ENCODE measurements around the gene DNAH9. TPM values are rescaled to one million over a fixed set of nuclear protein-coding genes. Genes with fewer than 3 reads are reported as not detected.
A peak's percentile ranks its signal among the peaks of the same experiment; 100 is the strongest.

Gene DNAH9
- total and polyA plus RNA-seq, 9 donors: 0.18 to 0.94 (median 0.52) TPM

DNA sequence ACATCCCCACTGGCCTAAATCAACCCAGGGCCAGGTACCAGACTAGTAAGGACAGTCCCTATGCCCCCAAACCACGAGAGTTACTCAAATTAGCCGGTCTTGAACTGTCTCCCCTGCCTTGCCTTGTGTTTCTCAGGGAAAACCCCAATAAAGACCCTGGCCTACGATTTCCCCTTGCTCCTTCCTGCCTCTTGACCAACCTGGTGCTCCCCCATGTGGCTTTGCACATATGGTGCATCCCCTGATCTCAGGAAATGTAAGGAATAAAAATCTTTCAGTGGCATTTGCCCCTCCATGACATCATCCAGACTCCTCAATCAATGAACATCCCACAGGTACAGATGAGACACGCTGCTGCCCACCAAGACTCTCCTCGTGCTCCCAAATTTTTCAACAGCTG lies 311.1 kb downstream of the DNAH9 start:
- no peaks in the 10 kb centered on the region for H3K27me3 ChIP-seq (ENCODE audit: control insufficient read depth, insufficient read depth, low read length)
- no peak overlapping the region for H3K4me3 ChIP-seq (ENCODE audit: low read length)
- DNase-seq: no peak
- no peaks in the 10 kb centered on the region for H3K36me3 ChIP-seq (ENCODE audit: control insufficient read depth, insufficient read depth, low read length)
- no peak overlapping the region for H3K27ac ChIP-seq (ENCODE audit: low read length)
- 59% methylated on average over 2 of the region's 5 CpGs for WGBS (ENCODE audit: insufficient coverage)
- peaks cover 4% of the 10 kb centered on the region for H3K9me3 ChIP-seq (replicated peaks; ENCODE audit: control insufficient read depth, low read depth, low read length)
- no peaks in the 10 kb centered on the region for H3K4me1 ChIP-seq (ENCODE audit: control insufficient read depth, insufficient read depth, low read length)

DNA sequence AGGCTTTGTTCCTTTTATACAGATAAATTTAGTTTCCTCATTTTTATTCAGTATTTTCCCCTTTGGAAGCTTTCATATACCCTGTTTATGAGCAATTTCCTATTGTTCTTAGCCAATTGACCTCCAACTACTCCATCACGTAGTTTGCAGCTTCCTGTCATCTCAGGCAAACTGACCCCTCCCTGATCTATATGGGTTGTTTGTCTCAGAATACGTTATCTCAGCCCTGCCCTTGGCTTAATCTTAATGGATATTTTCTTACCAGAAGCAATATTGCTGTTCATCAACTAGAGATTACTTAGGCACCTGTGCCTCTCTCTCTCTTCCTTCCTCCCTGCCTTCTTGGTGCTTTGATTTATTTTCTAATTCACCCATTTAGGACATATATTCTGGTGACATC lies 317.8 kb downstream of the DNAH9 start:
- H3K27ac ChIP-seq (ENCODE audit: low read length): no peak overlapping the region
- no peak overlapping the region for H3K4me3 ChIP-seq (ENCODE audit: low read length)
- H3K36me3 ChIP-seq (ENCODE audit: control insufficient read depth, insufficient read depth, low read length): no peaks in the 10 kb centered on the region
- peaks cover 4% of the 10 kb centered on the region for H3K9me3 ChIP-seq (replicated peaks; ENCODE audit: control insufficient read depth, low read depth, low read length)
- no peaks in the 10 kb centered on the region for H3K4me1 ChIP-seq (ENCODE audit: control insufficient read depth, insufficient read depth, low read length)
- no peaks in the 10 kb centered on the region for H3K27me3 ChIP-seq (ENCODE audit: control insufficient read depth, insufficient read depth, low read length)
- no peak for DNase-seq
- 33% methylated on average over 1 of the region's 2 CpGs for WGBS (ENCODE audit: insufficient coverage)

DNA sequence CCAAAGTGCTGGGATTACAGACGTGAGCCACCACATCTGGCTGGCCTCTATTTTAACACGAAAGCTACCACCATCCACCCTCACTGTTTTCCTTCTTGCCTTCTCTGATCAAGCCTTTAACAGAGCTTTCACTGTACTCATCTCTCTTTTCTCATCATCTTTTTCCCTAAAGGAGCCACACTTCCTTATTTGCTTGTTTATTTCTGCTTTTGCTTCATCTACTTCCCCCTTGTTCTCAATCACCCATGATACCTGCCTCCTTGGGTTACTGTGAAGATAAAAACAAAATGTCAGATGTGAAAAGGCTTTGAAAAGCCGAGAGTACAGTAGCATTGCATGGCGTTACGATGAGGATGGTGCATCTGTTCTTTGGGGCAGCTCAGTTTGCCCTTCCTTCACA lies 319.1 kb downstream of the DNAH9 start:
- WGBS (ENCODE audit: insufficient coverage): 86% methylated on average over 5 of the region's 5 CpGs

DNA sequence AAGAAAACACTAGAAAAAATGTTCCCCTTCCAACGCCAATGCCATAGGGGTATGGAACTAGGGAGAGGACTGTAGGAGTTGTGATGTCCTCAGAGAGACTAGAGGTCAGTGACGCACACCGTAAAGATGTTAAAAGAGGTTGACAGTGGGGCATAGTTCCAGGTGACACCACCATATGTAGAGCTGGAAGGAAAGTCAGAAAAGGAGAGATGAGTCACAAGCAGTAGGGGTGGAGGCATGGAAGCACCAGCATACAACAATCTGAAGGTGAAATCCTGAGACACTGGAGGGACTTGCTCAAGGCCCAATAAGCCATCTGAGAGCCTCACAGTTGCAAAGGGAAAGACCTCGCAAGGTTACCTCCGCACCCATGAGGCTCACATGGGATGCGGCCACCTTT lies 323.0 kb downstream of the DNAH9 start:
- H3K9me3 ChIP-seq (replicated peaks; ENCODE audit: control insufficient read depth, low read depth, low read length): no peaks in the 10 kb centered on the region
- no peaks in the 10 kb centered on the region for H3K36me3 ChIP-seq (ENCODE audit: control insufficient read depth, insufficient read depth, low read length)
- H3K27ac ChIP-seq (ENCODE audit: low read length): no peak overlapping the region
- DNase-seq: no peak
- peaks cover 4% of the 10 kb centered on the region for H3K4me1 ChIP-seq (ENCODE audit: control insufficient read depth, insufficient read depth, low read length)
- 81% methylated on average over 3 of the region's 6 CpGs for WGBS (ENCODE audit: insufficient coverage)
- no peaks in the 10 kb centered on the region for H3K27me3 ChIP-seq (ENCODE audit: control insufficient read depth, insufficient read depth, low read length)
- H3K4me3 ChIP-seq (ENCODE audit: low read length): no peak overlapping the region

More for the DNA sequence above, 319.1 kb downstream of the DNAH9 start:
- Histone ChIP-seq H3K4me3 (ENCODE audit: low read length) (no peak overlapping the region), H3K27ac (ENCODE audit: low read length) (no peak overlapping the region), H3K36me3 (ENCODE audit: control insufficient read depth, insufficient read depth, low read length) (no peaks in the 10 kb centered on the region), H3K27me3 (ENCODE audit: control insufficient read depth, insufficient read depth, low read length) (no peaks in the 10 kb centered on the region), H3K9me3 (replicated peaks; ENCODE audit: control insufficient read depth, low read depth, low read length) (no peaks in the 10 kb centered on the region), H3K4me1 (ENCODE audit: control insufficient read depth, insufficient read depth, low read length) (no peaks in the 10 kb centered on the region)
- no peak for DNase-seq

DNA sequence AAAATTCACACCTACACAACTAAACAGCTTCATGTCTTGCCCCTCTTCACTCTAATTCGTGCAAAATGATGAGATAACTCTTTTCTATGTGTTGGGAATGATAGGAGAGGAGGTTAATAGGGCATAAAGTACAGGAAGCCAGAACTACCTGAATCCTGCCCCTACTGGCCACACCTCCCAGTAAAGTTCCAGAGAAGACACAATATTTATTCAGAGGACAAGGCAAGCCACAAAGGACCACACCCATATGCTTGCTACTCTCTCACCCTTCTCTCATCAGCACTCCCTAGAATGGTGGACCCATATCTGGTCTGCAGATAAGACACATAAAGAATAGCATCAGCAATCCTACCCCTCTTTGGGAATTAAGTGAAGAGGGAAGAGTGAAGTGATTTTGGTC lies 324.4 kb downstream of the DNAH9 start:
- DNase-seq: no peak
- no peak overlapping the region for H3K4me3 ChIP-seq (ENCODE audit: low read length)
- H3K9me3 ChIP-seq (replicated peaks; ENCODE audit: control insufficient read depth, low read depth, low read length): peaks cover 2% of the 10 kb centered on the region
- no CpG with 5 or more reads among the region's 1 CpG for WGBS (ENCODE audit: insufficient coverage)
- peaks cover 4% of the 10 kb centered on the region for H3K4me1 ChIP-seq (ENCODE audit: control insufficient read depth, insufficient read depth, low read length)
- H3K36me3 ChIP-seq (ENCODE audit: control insufficient read depth, insufficient read depth, low read length): no peaks in the 10 kb centered on the region
- no peak overlapping the region for H3K27ac ChIP-seq (ENCODE audit: low read length)
- no peaks in the 10 kb centered on the region for H3K27me3 ChIP-seq (ENCODE audit: control insufficient read depth, insufficient read depth, low read length)

DNA sequence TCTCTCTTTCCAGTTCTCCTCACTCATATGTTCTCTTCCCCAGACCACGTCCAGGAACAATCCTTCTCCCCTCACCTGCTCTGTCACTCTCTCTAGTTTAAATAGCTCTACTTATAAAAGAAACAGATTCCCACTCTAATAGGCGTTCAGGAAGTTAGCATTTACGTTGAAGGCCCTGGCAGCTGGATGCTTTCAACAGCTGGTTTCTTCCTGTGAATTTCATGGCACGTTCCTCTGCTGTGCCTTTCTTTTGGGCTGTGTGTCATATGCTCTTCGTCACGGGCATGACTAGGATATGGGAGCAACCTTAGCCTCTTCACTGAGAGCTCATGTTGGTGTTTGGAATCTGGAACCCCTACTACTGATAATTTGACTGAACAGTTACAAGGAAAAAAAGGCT lies 325.8 kb downstream of the DNAH9 start:
- H3K9me3 ChIP-seq (replicated peaks; ENCODE audit: control insufficient read depth, low read depth, low read length): peaks cover 2% of the 10 kb centered on the region
- DNase-seq: peak; percentile 59
- no peaks in the 10 kb centered on the region for H3K36me3 ChIP-seq (ENCODE audit: control insufficient read depth, insufficient read depth, low read length)
- 42% methylated on average over 4 of the region's 6 CpGs for WGBS (ENCODE audit: insufficient coverage)
- no peaks in the 10 kb centered on the region for H3K27me3 ChIP-seq (ENCODE audit: control insufficient read depth, insufficient read depth, low read length)
- peaks cover 4% of the 10 kb centered on the region for H3K4me1 ChIP-seq (ENCODE audit: control insufficient read depth, insufficient read depth, low read length)
- H3K27ac ChIP-seq (ENCODE audit: low read length): peak overlapping the region; percentile 29
- no peak overlapping the region for H3K4me3 ChIP-seq (ENCODE audit: low read length)

DNA sequence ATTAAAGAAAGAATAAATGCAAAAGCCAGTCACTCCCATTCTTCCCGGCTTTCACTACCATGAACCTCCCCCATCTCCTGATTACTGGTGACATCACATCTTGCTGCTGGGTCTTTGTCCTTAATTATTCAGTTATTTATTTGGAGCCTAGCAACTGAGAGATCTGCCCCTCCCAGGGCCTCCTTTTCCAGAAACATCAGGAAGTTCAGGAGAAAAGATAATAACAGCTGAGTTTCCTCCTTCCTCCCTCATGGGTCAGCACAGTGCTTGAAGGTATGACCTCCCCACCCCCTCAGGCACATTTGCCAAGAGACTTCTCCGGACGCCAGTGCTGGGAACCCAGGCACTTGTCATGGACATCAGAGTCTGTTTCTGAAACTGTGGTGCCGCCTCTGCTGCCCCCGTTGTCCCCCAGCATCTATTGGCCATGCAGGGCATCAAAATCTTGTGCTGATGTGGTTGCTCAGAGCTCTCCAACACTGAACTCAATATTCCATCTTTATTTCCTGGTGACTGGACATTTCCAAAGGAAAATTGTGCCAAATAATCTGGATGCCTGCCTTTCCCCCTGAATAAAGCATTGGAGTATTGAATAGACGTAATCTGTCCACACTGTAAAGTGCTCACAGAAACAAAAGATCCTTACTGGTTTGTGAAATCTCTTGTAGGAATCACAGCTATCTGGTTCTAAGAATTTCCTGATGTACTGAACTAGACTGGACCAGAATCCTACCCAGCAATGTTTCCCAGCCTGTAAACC lies 327.2 kb downstream of the DNAH9 start:
- no peaks in the 10 kb centered on the region for H3K27me3 ChIP-seq (ENCODE audit: control insufficient read depth, insufficient read depth, low read length)
- H3K27ac ChIP-seq (ENCODE audit: low read length): peak overlapping the region; percentile 45
- peak; percentile 52 for DNase-seq
- WGBS (ENCODE audit: insufficient coverage): 61% methylated on average over 4 of the region's 6 CpGs
- H3K4me3 ChIP-seq (ENCODE audit: low read length): no peak overlapping the region
- no peaks in the 10 kb centered on the region for H3K36me3 ChIP-seq (ENCODE audit: control insufficient read depth, insufficient read depth, low read length)
- H3K9me3 ChIP-seq (replicated peaks; ENCODE audit: control insufficient read depth, low read depth, low read length): peaks cover 2% of the 10 kb centered on the region
- H3K4me1 ChIP-seq (ENCODE audit: control insufficient read depth, insufficient read depth, low read length): peaks cover 4% of the 10 kb centered on the region

DNA sequence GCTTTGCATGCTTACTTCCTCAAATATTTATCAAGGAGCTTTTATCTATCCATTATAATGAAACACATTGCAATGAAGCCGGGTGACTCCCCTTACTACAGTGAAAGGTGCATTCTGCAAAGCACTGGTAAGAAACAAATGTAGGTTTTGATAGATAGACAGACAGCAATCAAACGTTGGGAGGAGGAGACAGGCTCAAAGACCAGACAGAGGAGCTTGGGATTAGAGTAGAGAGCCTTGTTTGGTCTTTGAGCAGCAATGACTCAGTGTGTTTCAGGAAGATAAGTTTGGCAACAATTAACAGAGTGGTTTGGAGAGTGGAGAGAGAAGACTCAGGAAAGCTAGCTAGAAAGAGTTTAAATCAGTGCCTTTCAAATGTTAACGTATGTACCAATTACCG lies 330.2 kb downstream of the DNAH9 start:
- Histone ChIP-seq H3K36me3 (ENCODE audit: control insufficient read depth, insufficient read depth, low read length) (no peaks in the 10 kb centered on the region), H3K4me1 (ENCODE audit: control insufficient read depth, insufficient read depth, low read length) (peaks cover 8% of the 10 kb centered on the region), H3K27me3 (ENCODE audit: control insufficient read depth, insufficient read depth, low read length) (no peaks in the 10 kb centered on the region), H3K4me3 (ENCODE audit: low read length) (no peak overlapping the region), H3K27ac (ENCODE audit: low read length) (no peak overlapping the region), H3K9me3 (replicated peaks; ENCODE audit: control insufficient read depth, low read depth, low read length) (peaks cover 2% of the 10 kb centered on the region)
- DNase-seq: no peak
- WGBS (ENCODE audit: insufficient coverage): 53% methylated on average over 3 of the region's 4 CpGs

DNA sequence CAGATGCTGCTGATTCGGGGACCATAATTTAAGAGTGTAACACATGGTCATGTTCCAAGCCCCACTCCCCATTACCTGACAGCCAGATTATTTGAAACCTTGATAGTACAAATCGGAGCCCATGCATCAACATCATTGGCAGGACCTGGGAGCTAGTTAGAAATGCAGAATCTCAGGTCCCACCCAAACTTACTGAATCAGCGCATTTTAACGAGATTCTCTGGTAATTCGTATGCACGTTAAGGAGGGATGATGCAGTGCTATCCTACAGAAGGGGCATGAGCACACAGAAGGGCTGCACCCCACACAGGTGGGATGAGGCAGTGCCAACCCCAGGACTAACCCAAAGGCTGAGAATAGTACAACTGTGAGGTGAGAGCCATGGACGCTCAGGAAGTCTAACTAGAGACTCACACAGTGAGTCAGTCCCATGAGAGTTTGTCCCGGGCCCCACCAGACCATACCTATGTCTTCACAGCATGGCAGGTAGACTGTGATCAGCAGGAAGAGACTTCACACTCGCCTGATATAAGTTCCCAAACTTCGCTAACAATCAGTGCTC lies 334.1 kb downstream of the DNAH9 start:
- H3K27ac ChIP-seq (ENCODE audit: low read length): no peak overlapping the region
- peaks cover 2% of the 10 kb centered on the region for H3K27me3 ChIP-seq (ENCODE audit: control insufficient read depth, insufficient read depth, low read length)
- peaks cover 4% of the 10 kb centered on the region for H3K4me1 ChIP-seq (ENCODE audit: control insufficient read depth, insufficient read depth, low read length)
- no peak for DNase-seq
- H3K9me3 ChIP-seq (replicated peaks; ENCODE audit: control insufficient read depth, low read depth, low read length): no peaks in the 10 kb centered on the region
- no peak overlapping the region for H3K4me3 ChIP-seq (ENCODE audit: low read length)
- H3K36me3 ChIP-seq (ENCODE audit: control insufficient read depth, insufficient read depth, low read length): no peaks in the 10 kb centered on the region
- 95% methylated on average over 7 of the region's 10 CpGs for WGBS (ENCODE audit: insufficient coverage)

DNA sequence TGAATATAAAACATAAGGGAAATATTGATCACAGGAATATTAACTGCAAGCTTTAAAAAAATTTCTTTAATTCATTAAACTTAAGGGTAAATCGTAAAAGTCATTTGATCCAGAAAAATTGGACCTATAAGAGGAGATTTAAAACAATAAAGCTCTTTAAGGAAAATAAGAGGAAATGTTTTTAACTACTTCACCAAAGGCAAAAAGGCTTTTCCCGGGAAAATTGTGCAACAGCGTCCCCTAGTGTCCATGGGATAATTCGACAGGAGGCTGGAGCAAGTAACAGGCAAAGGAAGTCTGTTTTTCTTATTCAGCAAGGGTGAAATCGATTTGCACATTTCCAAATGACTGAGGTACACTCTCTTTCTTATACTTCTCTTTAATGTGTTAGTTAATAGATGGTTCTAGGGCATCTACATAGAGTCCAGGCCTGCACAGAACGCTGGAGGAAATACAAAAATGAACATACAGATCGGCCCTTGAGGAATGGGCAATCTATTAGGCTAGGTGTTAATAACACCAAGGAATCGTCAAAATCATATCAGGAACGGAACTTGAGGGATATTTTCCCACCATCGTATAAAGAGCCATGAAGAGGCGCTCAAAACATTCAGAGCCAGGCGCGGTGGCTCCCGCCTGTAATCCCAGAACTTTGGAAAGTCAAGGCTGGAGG lies 337.6 kb downstream of the DNAH9 start:
- H3K27ac ChIP-seq (ENCODE audit: low read length): no peak overlapping the region
- peaks cover 3% of the 10 kb centered on the region for H3K4me1 ChIP-seq (ENCODE audit: control insufficient read depth, insufficient read depth, low read length)
- H3K9me3 ChIP-seq (replicated peaks; ENCODE audit: control insufficient read depth, low read depth, low read length): no peaks in the 10 kb centered on the region
- no peaks in the 10 kb centered on the region for H3K36me3 ChIP-seq (ENCODE audit: control insufficient read depth, insufficient read depth, low read length)
- 0% methylated on average over 4 of the region's 14 CpGs for WGBS (ENCODE audit: insufficient coverage)
- DNase-seq: peak; percentile 84
- H3K4me3 ChIP-seq (ENCODE audit: low read length): no peak overlapping the region
- peaks cover 2% of the 10 kb centered on the region for H3K27me3 ChIP-seq (ENCODE audit: control insufficient read depth, insufficient read depth, low read length)
